HEK293T (cell line): ENCODE measurements around the gene OR5C1.

Experiments
- BHLHE40 ChIP-seq: fragments of 450-650 bp; IDR thresholded peaks from 2 replicates; pipeline ENCODE4 v1.6.1; 2016; ENCODE audit warnings: mild to moderate bottlenecking, moderate library complexity, borderline replicate concordance
- ELF4 ChIP-seq: fragments of 450-650 bp; IDR thresholded peaks from 2 replicates; pipeline ENCODE4 v1.6.1; 2017; ENCODE audit warnings: antibody characterized with exemption
- FOXA1 ChIP-seq: fragments of 450-650 bp; IDR thresholded peaks from 2 replicates; pipeline ENCODE4 v1.6.1; 2016; ENCODE audit warnings: mild to moderate bottlenecking
- FOXK2 ChIP-seq: fragments of 450-650 bp; IDR thresholded peaks from 2 replicates; pipeline ENCODE4 v1.6.1; 2016; ENCODE audit warnings: mild to moderate bottlenecking
- FOXM1 ChIP-seq: fragments of 450-650 bp; IDR thresholded peaks from 2 replicates; pipeline ENCODE4 v1.6.1; 2017; ENCODE audit warnings: mild to moderate bottlenecking, borderline replicate concordance
- HDGF ChIP-seq: fragments of 450-650 bp; IDR thresholded peaks from 2 replicates; pipeline ENCODE4 v1.6.1; 2017; ENCODE audit warnings: antibody characterized with exemption, borderline replicate concordance
- LEF1 ChIP-seq: fragments of 450-650 bp; IDR thresholded peaks from 2 replicates; pipeline ENCODE4 v1.6.1; 2017; ENCODE audit warnings: mild to moderate bottlenecking, borderline replicate concordance
- SP1 ChIP-seq: fragments of 450-650 bp; IDR thresholded peaks from 2 replicates; pipeline ENCODE4 v1.6.1; 2017
- SUZ12 ChIP-seq: fragments of 450-650 bp; IDR thresholded peaks from 2 replicates; pipeline ENCODE4 v1.6.1; 2016; ENCODE audit warnings: mild to moderate bottlenecking
- ZNF384 ChIP-seq: fragments of 450-650 bp; IDR thresholded peaks from 2 replicates; pipeline ENCODE4 v1.6.1; 2016

DNA sequence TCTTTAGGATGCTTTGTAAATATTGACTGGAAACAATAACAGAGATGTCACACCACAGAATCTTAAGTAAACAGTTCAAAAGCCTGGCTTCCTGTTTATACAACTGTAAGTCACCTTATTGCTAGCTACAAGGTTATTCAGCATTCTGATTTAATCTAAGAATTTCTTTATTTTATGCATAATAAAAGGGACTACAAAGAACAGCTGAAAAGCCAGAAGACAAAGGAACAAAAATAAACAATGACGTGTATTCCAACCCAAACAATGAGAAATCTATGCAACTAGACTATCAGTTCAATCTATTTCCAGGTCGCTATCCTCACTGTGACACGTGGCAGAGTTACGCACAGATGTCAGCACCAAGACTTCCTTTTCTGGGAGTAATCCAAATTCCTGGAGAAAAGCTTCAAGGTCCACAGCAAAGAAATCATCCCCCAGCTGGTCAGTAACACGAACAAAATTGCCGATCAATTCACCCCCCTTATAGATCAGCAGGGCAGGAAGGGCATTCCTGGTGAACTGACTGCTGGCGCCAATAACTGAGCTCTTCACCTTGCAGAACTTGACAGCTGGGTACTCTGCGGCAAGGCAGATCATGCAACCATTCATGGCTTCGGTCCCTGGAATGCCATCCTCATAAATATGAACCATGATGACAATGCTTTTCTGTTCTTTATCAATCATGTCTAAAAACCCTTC lies 31.2 kb downstream of the OR5C1 start:
- TF ChIP-seq FOXM1 (no peak), SUZ12 (no peak), ELF4 (no peak), FOXA1 (no peak), FOXK2 (no peak), LEF1 (no peak), HDGF (no peak), BHLHE40 (no peak), SP1 (no peak), ZNF384 (no peak)
